ENCODE data around the gene ASCL5.

GRCh38 chr1:201170533-201171062 lies 43.6 kb upstream of the ASCL5 start:
- TF ChIP-seq POLR2A (IDR thresholded peaks at IDR 0.05; ENCODE audit: low read depth, low read length) (no peak), POLR2AphosphoS5 (IDR thresholded peaks at IDR 0.05; ENCODE audit: low read depth, low read length) (no peak)
